Breast epithelium (tissue), 4 donors: ENCODE data around the gene PPP2R3B. TPM values are rescaled to one million over a fixed set of nuclear protein-coding genes. Genes with fewer than 3 reads are reported as not detected.

Experiments used
- DNase-seq, 2 donors: peaks; one replicate each; pipeline ENCODE4 v3.0.0-alpha.2; 2019; ENCODE audit warnings: low spot score in 2 of 2
- H3K27ac ChIP-seq, 2 donors: fragments of 200-600 bp; sonication (generic) in 1 of 2; one replicate each; pipeline ENCODE4 v1.5.1; 2016 to 2019; ENCODE audit warnings: mild to moderate bottlenecking in 1 of 2
- H3K27me3 ChIP-seq, 2 donors: fragments of 200-600 bp; sonication (generic) in 1 of 2; one replicate each; pipeline versions ENCODE4 v1.5.1 to v1.6.0; 2017 to 2019; ENCODE audit warnings: control low read depth in 1 of 2, mild to moderate bottlenecking in 1 of 2
- H3K36me3 ChIP-seq: fragments of 200-600 bp; one replicate; pipeline ENCODE4 v1.5.1; 2019
- H3K4me1 ChIP-seq, 2 donors: fragments of 200-600 bp; sonication (generic); one replicate each; pipeline ENCODE4 v1.5.1; 2016 to 2019; ENCODE audit warnings: control low read depth in 1 of 2
- H3K4me3 ChIP-seq, 3 donors: fragments of 200-600 bp; sonication (generic); 1 replicate in 2 of 3; 2 replicates in 1 of 3; pipeline ENCODE4 v1.5.1; 2016 to 2019; ENCODE audit warnings: mild to moderate bottlenecking in 3 of 3, moderate library complexity in 2 of 3
- H3K9me3 ChIP-seq, 2 donors: fragments of 200-600 bp; sonication (generic) in 1 of 2; one replicate each; pipeline ENCODE4 v1.5.1; 2016 to 2019; ENCODE audit warnings: control low read depth in 1 of 2
- CTCF ChIP-seq, 3 donors: fragments of 450-650 bp; IDR thresholded peaks; one replicate each; pipeline ENCODE4 v1.5.1; 2016 to 2017; ENCODE audit warnings: antibody characterized with exemption in 3 of 3, mild to moderate bottlenecking in 3 of 3, moderate library complexity in 3 of 3
- POLR2A ChIP-seq: fragments of 450-650 bp; IDR thresholded peaks from one replicate; pipeline ENCODE4 v1.6.1; 2016; ENCODE audit warnings: antibody characterized with exemption, mild to moderate bottlenecking, moderate library complexity
- POLR2AphosphoS5 ChIP-seq, 3 donors: sonication (generic); formaldehyde crosslinking; IDR thresholded peaks; one replicate each; pipeline ENCODE4 v1.6.1; 2017; ENCODE audit warnings: antibody characterized with exemption in 3 of 3
- intact Hi-C: fragments of 100-400 bp; cut with DNase I; formaldehyde crosslinking; loops from one replicate; pipeline ENCODE4 v1.15.1; 2023; ENCODE audit warnings: low total_unique reads
- total RNA-seq, 3 donors: library from RNA; depleted of rRNA; stranded (reverse); fragments of >200 nt; gene quantifications; one replicate each; pipeline ENCODE4 v1.1.0, GENCODE V29; 2016

The PPP2R3B gene
- total RNA-seq, 3 donors from 2014 or later: 10.4 to 23.3 (median 23.1) TPM

GRCh38 chrX:371907-372306 lies 14.8 kb downstream of the PPP2R3B start:
- Histone ChIP-seq H3K4me3 (no peak overlapping the region), H3K4me1 (peaks cover 0 to 4% of the 10 kb centered on the region in 2 donors), H3K36me3 (no peaks in the 10 kb centered on the region), H3K27ac (no peak overlapping the region), H3K27me3 (peaks cover 0 to 31% of the 10 kb centered on the region in 2 donors), H3K9me3 (no peaks in the 10 kb centered on the region)
- intact Hi-C loops: no loop called here
- TF ChIP-seq POLR2A: no peak
- TF ChIP-seq CTCF (IDR thresholded peaks at IDR 0.05): no peak
- no peak for TF ChIP-seq POLR2AphosphoS5 (IDR thresholded peaks at IDR 0.05)
- DNase-seq: no peak

GRCh38 chrX:370963-371745 lies 15.6 kb downstream of the PPP2R3B start:
- Histone ChIP-seq H3K36me3 (no peaks in the 10 kb centered on the region), H3K4me1 (peaks cover 0 to 4% of the 10 kb centered on the region in 2 donors), H3K9me3 (no peaks in the 10 kb centered on the region), H3K4me3 (no peak overlapping the region), H3K27ac (no peak overlapping the region), H3K27me3 (peaks cover 0 to 31% of the 10 kb centered on the region in 2 donors)
- intact Hi-C loops: no loop called here
- no peak for DNase-seq
- no peak for TF ChIP-seq POLR2A
- no peak for TF ChIP-seq POLR2AphosphoS5 (IDR thresholded peaks at IDR 0.05)
- TF ChIP-seq CTCF (IDR thresholded peaks at IDR 0.05): no peak

DNA sequence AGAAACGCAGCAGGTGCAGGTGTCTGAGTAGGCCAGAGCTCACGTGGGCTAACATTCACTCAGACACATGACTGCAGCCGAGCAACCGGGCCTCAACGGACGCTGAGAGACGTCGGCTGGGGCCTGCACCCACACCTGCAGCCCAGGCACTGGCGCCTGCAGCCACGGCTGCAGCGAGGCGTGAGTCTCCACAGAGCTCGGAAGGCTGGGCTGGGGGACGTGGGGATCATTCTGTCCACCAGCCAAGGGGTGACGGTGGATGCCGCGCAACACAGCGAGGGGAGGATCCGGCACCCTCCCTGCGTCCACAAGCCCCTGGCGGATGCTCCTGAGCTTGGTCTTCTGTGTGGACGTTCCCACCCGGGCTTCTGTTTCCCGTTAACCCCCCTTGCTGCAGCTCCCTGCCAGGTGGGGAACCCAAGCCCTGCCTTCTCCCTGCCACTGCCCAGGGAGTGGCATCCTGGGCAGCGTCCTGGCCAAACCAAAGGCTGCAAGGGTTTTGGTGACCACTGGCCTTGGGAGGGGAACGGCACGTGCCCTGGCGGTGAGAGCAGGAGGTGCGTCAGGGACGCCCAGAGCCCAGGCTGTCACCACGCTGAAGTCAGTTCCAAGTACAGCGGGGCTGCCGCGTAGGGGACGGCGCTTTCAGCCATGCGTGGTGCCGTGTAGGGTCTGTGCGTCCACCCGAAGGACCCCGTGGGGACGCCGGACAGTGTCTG lies 16.3 kb downstream of the PPP2R3B start:
- H3K4me3 ChIP-seq: no peak overlapping the region
- no peaks in the 10 kb centered on the region for H3K36me3 ChIP-seq
- TF ChIP-seq POLR2A (no peak), CTCF (IDR thresholded peaks at IDR 0.05) (no peak), POLR2AphosphoS5 (IDR thresholded peaks at IDR 0.05) (no peak)
- peaks cover 0 to 29% of the 10 kb centered on the region in 2 donors for H3K27me3 ChIP-seq
- peaks cover 0 to 4% of the 10 kb centered on the region in 2 donors for H3K4me1 ChIP-seq
- intact Hi-C loops: no loop called here
- no peaks in the 10 kb centered on the region for H3K9me3 ChIP-seq
- DNase-seq: no peak
- H3K27ac ChIP-seq: no peak overlapping the region

- Histone ChIP-seq H3K36me3 (no peaks in the 10 kb centered on the region), H3K4me1 (peaks cover 0 to 4% of the 10 kb centered on the region in 2 donors), H3K27ac (no peak overlapping the region), H3K9me3 (no peaks in the 10 kb centered on the region), H3K27me3 (peaks cover 0 to 22% of the 10 kb centered on the region in 2 donors), H3K4me3 (no peak overlapping the region)
- intact Hi-C loops: no loop called here
- DNase-seq: no peak
- no peak for TF ChIP-seq CTCF (IDR thresholded peaks at IDR 0.05)
- no peak for TF ChIP-seq POLR2AphosphoS5 (IDR thresholded peaks at IDR 0.05)
- no peak for TF ChIP-seq POLR2A
These were observed 17.1 kb downstream of the PPP2R3B start for GRCh38 chrX:369563-370101.
